K562 (cell line): ENCODE results near the gene SPACA9.

Source experiments
- ARID2 ChIP-seq: fragments of 450-650 bp; IDR thresholded peaks from 2 replicates; pipeline ENCODE4 v1.6.1; 2017; ENCODE audit warnings: antibody characterized with exemption, mild to moderate bottlenecking
- EP400 ChIP-seq: fragments of 450-650 bp; IDR thresholded peaks from 2 replicates; pipeline ENCODE4 v1.6.1; 2017; ENCODE audit warnings: antibody characterized with exemption, mild to moderate bottlenecking, moderate library complexity
- FOXJ3 ChIP-seq: sonication (generic); formaldehyde crosslinking; IDR thresholded peaks from 2 replicates; pipeline ENCODE4 v1.4.0; 2020; ENCODE audit warnings: mild to moderate bottlenecking, missing genetic modification reagents
- MITF ChIP-seq: IDR thresholded peaks from 2 replicates; pipeline ENCODE4 v1.6.1; 2014; ENCODE audit warnings: antibody characterized with exemption
- NR1H2 ChIP-seq: sonication (generic); formaldehyde crosslinking; IDR thresholded peaks from 2 replicates; pipeline ENCODE4 v1.4.0; 2020; ENCODE audit warnings: mild to moderate bottlenecking, missing genetic modification reagents
- SREBF1 ChIP-seq: fragments of 150-350 bp; IDR thresholded peaks from 2 replicates; pipeline ENCODE4 v1.6.1; 2014; ENCODE audit warnings: antibody characterized with exemption, low read depth, low read length, borderline replicate concordance
- ZZZ3 ChIP-seq: fragments of 450-650 bp; IDR thresholded peaks from 2 replicates; pipeline ENCODE4 v1.6.1; 2016; ENCODE audit warnings: antibody characterized with exemption, mild to moderate bottlenecking, moderate library complexity

- no peak for TF ChIP-seq ZZZ3
- no peak for TF ChIP-seq NR1H2
- no peak for TF ChIP-seq MITF
- TF ChIP-seq FOXJ3 (CRISPR knock-in tag): no peak
- TF ChIP-seq EP400: no peak
- no peak for TF ChIP-seq ARID2
- no peak for TF ChIP-seq SREBF1
Measured at GRCh38 chr9:132863096-132863495, 15.6 kb upstream of the SPACA9 start.
